ENCODE data around the gene TUBB6.

The TUBB6 gene

GRCh38 chr18:12317664-12318333, 9.8 kb downstream of the TUBB6 start:
- Mint-ChIP-seq H3K9me3 (ENCODE audit: low read depth) (peaks cover 5% of the 10 kb centered on the region), H3K27me3 (no peaks in the 10 kb centered on the region), H3K27ac (no peak overlapping the region), H3K4me3 (no peak overlapping the region), H3K36me3 (peaks cover 8% of the 10 kb centered on the region), H3K4me1 (ENCODE audit: low read depth) (no peaks in the 10 kb centered on the region)

- Mint-ChIP-seq H3K4me1 (ENCODE audit: low read depth) (no peaks in the 10 kb centered on the region), H3K27ac (no peak overlapping the region), H3K36me3 (peaks cover 9% of the 10 kb centered on the region), H3K27me3 (no peaks in the 10 kb centered on the region), H3K4me3 (no peak overlapping the region), H3K9me3 (ENCODE audit: low read depth) (peaks cover 1% of the 10 kb centered on the region)
Measured at GRCh38 chr18:12318334-12318697, 10.3 kb downstream of the TUBB6 start.

DNA sequence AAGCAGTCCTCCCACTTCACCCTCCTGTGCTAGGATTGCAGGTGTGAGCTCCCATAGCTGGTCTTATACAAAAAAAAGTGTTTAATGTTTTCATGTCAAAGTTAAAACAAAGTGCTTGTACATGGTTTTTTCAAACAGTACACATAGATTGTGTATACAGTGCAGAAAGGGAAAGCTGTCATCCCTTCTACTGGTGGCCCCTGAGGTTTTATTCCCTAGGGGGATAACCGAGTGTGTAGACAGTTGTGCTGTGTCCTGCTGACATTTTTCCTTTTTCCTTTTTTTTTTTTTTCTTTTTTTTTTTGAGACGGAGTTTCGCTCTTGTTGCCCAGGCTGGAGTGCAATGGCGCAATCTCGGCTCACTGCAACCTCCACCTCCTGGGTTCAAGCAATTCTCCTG, 10.8 kb downstream of the TUBB6 start:
- Mint-ChIP-seq H3K27ac (no peak overlapping the region), H3K9me3 (ENCODE audit: low read depth) (no peaks in the 10 kb centered on the region), H3K36me3 (peaks cover 9% of the 10 kb centered on the region), H3K4me1 (ENCODE audit: low read depth) (no peaks in the 10 kb centered on the region), H3K4me3 (no peak overlapping the region), H3K27me3 (no peaks in the 10 kb centered on the region)

- H3K4me1 Mint-ChIP-seq (ENCODE audit: low read depth), result no peaks in the 10 kb centered on the region
- H3K4me3 Mint-ChIP-seq, result no peak overlapping the region
- peaks cover 11% of the 10 kb centered on the region for H3K36me3 Mint-ChIP-seq
- no peak overlapping the region for H3K27ac Mint-ChIP-seq
- H3K9me3 Mint-ChIP-seq (ENCODE audit: low read depth), result no peaks in the 10 kb centered on the region
- H3K27me3 Mint-ChIP-seq, result no peaks in the 10 kb centered on the region
Measured at GRCh38 chr18:12321333-12321732, 13.3 kb downstream of the TUBB6 start.

DNA sequence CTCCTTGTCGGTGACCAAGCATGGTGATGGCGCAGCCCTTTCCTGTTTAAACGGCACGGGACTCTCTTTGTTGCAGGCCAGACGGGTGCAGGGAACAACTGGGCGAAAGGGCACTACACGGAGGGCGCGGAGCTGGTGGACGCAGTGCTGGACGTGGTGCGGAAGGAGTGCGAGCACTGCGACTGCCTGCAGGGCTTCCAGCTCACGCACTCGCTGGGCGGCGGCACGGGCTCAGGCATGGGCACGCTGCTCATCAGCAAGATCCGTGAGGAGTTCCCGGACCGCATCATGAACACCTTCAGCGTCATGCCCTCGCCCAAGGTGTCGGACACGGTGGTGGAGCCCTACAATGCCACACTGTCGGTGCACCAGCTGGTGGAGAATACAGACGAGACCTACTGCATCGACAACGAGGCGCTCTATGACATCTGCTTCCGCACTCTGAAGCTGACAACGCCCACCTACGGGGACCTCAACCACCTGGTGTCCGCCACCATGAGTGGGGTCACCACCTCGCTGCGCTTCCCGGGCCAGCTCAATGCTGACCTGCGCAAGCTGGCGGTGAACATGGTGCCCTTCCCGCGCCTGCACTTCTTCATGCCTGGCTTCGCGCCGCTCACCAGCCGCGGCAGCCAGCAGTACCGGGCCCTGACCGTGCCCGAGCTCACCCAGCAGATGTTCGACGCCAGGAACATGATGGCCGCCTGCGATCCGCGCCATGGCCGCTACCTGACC, 17.1 kb downstream of the TUBB6 start:
- Mint-ChIP-seq H3K27me3 (no peaks in the 10 kb centered on the region), H3K27ac (no peak overlapping the region), H3K36me3 (peaks cover 15% of the 10 kb centered on the region)

DNA sequence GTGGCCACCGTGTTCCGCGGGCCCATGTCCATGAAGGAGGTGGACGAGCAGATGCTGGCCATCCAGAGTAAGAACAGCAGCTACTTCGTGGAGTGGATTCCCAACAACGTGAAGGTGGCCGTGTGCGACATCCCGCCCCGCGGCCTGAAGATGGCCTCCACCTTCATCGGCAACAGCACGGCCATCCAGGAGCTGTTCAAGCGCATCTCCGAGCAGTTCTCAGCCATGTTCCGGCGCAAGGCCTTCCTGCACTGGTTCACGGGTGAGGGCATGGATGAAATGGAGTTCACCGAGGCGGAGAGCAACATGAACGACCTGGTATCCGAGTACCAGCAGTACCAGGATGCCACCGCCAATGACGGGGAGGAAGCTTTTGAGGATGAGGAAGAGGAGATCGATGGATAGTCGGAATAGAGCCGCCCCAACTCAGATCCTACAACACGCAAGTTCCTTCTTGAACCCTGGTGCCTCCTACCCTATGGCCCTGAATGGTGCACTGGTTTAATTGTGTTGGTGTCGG, 17.7 kb downstream of the TUBB6 start:
- peaks cover 15% of the 10 kb centered on the region for H3K36me3 Mint-ChIP-seq
- H3K27ac Mint-ChIP-seq, result no peak overlapping the region
- H3K4me3 Mint-ChIP-seq, result no peak overlapping the region
- H3K27me3 Mint-ChIP-seq, result no peaks in the 10 kb centered on the region
- H3K4me1 Mint-ChIP-seq (ENCODE audit: low read depth), result no peaks in the 10 kb centered on the region
- H3K9me3 Mint-ChIP-seq (ENCODE audit: low read depth), result no peaks in the 10 kb centered on the region

More for the DNA sequence above, 17.1 kb downstream of the TUBB6 start:
- no peaks in the 10 kb centered on the region for H3K9me3 Mint-ChIP-seq (ENCODE audit: low read depth)
- no peak overlapping the region for H3K4me3 Mint-ChIP-seq
- H3K4me1 Mint-ChIP-seq (ENCODE audit: low read depth), result no peaks in the 10 kb centered on the region

DNA sequence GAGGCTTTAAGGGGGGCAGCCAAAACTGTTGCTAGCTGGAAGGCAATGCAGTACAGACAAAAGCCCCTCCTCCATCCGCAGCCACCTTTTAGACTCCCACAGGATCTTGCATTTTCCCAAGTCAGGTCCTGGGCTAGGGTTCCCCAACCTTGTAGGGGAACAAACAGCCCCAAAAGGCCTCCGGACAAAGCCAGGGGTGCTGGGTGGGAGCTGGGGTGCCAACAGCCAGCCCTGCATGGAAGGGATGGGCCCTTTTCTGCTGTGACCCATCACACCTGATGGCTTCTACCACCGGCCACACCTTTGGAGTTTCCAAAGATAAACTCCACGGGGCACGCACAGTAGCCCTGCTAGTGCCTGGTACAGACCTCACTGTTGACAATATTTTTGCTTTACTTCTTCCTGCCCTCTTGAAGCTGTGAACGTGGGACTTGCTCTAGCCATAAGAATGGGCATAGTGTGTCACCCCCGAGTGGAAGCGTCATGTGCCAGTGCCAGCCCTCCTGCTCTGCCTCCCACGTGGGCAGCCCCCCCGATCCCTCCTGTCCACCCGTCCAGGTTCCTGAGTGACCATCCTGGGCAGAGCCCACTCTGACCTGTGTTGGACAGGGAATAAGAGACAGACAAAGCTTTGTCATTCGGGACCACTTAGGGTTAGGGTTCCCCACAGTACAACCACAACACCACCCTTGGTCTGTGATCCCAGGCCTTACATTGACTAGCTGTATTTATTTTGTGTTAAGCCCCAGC, 18.8 kb downstream of the TUBB6 start:
- Mint-ChIP-seq H3K27me3 (no peaks in the 10 kb centered on the region), H3K4me3 (no peak overlapping the region), H3K4me1 (ENCODE audit: low read depth) (no peaks in the 10 kb centered on the region), H3K36me3 (peaks cover 10% of the 10 kb centered on the region), H3K27ac (no peak overlapping the region), H3K9me3 (ENCODE audit: low read depth) (no peaks in the 10 kb centered on the region)

GRCh38 chr18:12327510-12328178, 19.6 kb downstream of the TUBB6 start:
- no peaks in the 10 kb centered on the region for H3K27me3 Mint-ChIP-seq
- no peaks in the 10 kb centered on the region for H3K4me1 Mint-ChIP-seq (ENCODE audit: low read depth)
- no peaks in the 10 kb centered on the region for H3K9me3 Mint-ChIP-seq (ENCODE audit: low read depth)
- peaks cover 10% of the 10 kb centered on the region for H3K36me3 Mint-ChIP-seq
- H3K27ac Mint-ChIP-seq, result no peak overlapping the region
- no peak overlapping the region for H3K4me3 Mint-ChIP-seq

GRCh38 chr18:12328179-12328823, 20.3 kb downstream of the TUBB6 start:
- H3K4me3 Mint-ChIP-seq, result no peak overlapping the region
- no peaks in the 10 kb centered on the region for H3K4me1 Mint-ChIP-seq (ENCODE audit: low read depth)
- no peaks in the 10 kb centered on the region for H3K9me3 Mint-ChIP-seq (ENCODE audit: low read depth)
- peaks cover 8% of the 10 kb centered on the region for H3K36me3 Mint-ChIP-seq
- H3K27ac Mint-ChIP-seq, result no peak overlapping the region
- no peaks in the 10 kb centered on the region for H3K27me3 Mint-ChIP-seq

GRCh38 chr18:12329125-12329698, 21.2 kb downstream of the TUBB6 start:
- Mint-ChIP-seq H3K4me1 (ENCODE audit: low read depth) (no peaks in the 10 kb centered on the region), H3K9me3 (ENCODE audit: low read depth) (no peaks in the 10 kb centered on the region), H3K27ac (no peak overlapping the region), H3K27me3 (no peaks in the 10 kb centered on the region), H3K36me3 (peaks cover 8% of the 10 kb centered on the region), H3K4me3 (no peak overlapping the region)

DNA sequence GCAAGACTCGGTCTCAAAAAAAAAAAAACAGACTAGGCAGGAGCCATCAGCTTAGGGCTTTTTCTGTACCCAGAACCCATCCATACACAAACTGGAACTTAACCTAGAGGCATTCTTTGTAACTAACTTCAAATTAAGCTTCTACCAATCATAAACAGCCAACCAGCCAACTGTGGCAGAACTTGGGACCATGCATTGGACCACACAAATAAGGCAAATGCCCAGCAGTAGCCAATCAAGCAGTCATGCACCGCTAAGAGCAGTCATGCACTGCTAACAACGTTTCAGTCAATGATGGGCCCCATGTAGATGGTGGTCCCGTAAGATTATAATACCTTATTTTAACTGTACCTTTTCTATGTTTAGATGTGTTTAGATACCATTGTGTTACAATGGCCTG, 22.7 kb downstream of the TUBB6 start:
- H3K4me3 Mint-ChIP-seq, result no peak overlapping the region
- H3K27ac Mint-ChIP-seq, result no peak overlapping the region
- H3K27me3 Mint-ChIP-seq, result no peaks in the 10 kb centered on the region
- H3K36me3 Mint-ChIP-seq, result peaks cover 11% of the 10 kb centered on the region
- H3K9me3 Mint-ChIP-seq (ENCODE audit: low read depth), result no peaks in the 10 kb centered on the region
- H3K4me1 Mint-ChIP-seq (ENCODE audit: low read depth), result no peaks in the 10 kb centered on the region

GRCh38 chr18:12333506-12334290, 25.7 kb downstream of the TUBB6 start:
- Mint-ChIP-seq H3K27ac (no peak overlapping the region), H3K4me3 (no peak overlapping the region), H3K36me3 (peaks cover 9% of the 10 kb centered on the region), H3K9me3 (ENCODE audit: low read depth) (no peaks in the 10 kb centered on the region), H3K4me1 (ENCODE audit: low read depth) (no peaks in the 10 kb centered on the region), H3K27me3 (no peaks in the 10 kb centered on the region)

DNA sequence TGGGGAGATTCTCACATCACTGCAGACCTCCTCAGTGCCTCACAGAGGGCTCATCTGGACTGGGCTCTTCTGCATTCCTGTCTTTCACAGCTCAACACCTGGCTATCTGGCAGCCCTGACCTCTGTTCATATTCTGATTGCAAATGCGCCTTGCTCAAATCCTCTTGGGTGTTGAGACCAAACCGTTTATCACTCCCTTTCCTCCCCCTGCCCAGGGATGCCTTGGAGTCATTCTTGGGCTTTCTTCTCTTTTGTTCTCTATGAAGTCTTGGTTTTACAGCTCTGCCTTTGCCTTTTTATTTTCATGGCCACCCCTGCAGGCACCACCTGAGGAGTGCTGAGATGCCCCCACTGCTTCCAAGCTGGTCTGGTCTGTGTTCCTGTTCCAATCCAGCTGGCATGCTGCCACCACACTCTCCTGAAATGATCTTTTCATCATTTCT, 26.3 kb downstream of the TUBB6 start:
- H3K36me3 Mint-ChIP-seq, result peaks cover 9% of the 10 kb centered on the region
- H3K4me1 Mint-ChIP-seq (ENCODE audit: low read depth), result no peaks in the 10 kb centered on the region
- no peak overlapping the region for H3K27ac Mint-ChIP-seq
- H3K27me3 Mint-ChIP-seq, result no peaks in the 10 kb centered on the region
- no peak overlapping the region for H3K4me3 Mint-ChIP-seq
- no peaks in the 10 kb centered on the region for H3K9me3 Mint-ChIP-seq (ENCODE audit: low read depth)
